Peyer's patch (tissue), 4 donors: ENCODE results near the gene KLHDC2. TPM values are rescaled to one million over a fixed set of nuclear protein-coding genes. Genes with fewer than 3 reads are reported as not detected.
"Not testable (repeated sequence)": the region's sequence is repeated elsewhere in the genome, so short reads cannot be mapped to it uniquely, and the experiment has no call there.

Source experiments
- DNase-seq, 3 donors: peaks; one replicate each; pipeline ENCODE4 v3.0.0-alpha.2; 2017 to 2019
- H3K27ac ChIP-seq, 4 donors: fragments of 200-600 bp; sonication (generic); one replicate each; pipeline ENCODE4 v1.5.1; 2016 to 2019
- H3K27me3 ChIP-seq, 2 donors: fragments of 200-600 bp; sonication (generic); one replicate each; pipeline ENCODE4 v1.5.1; 2019
- H3K36me3 ChIP-seq, 3 donors: fragments of 200-600 bp; sonication (generic); one replicate each; pipeline ENCODE4 v1.5.1; 2016 to 2019
- H3K4me1 ChIP-seq, 4 donors: fragments of 200-600 bp; sonication (generic); one replicate each; pipeline ENCODE4 v1.5.1; 2016 to 2019
- H3K4me3 ChIP-seq, 4 donors: fragments of 200-600 bp; sonication (generic); 1 replicate in 3 of 4; 2 replicates in 1 of 4; pipeline ENCODE4 v1.5.1; 2016 to 2019; ENCODE audit warnings: mild to moderate bottlenecking in 1 of 4
- H3K9me3 ChIP-seq, 4 donors: fragments of 200-600 bp; sonication (generic); one replicate each; pipeline ENCODE4 v1.5.1; 2016 to 2019; ENCODE audit warnings: mild to moderate bottlenecking in 1 of 4
- POLR2A ChIP-seq, 2 donors: fragments of 450-650 bp; IDR thresholded peaks; one replicate each; pipeline ENCODE4 v1.5.1; 2017; ENCODE audit warnings: antibody characterized with exemption in 2 of 2, mild to moderate bottlenecking in 2 of 2, moderate library complexity in 2 of 2
- total RNA-seq, 4 donors: library from RNA; depleted of rRNA; stranded (reverse); fragments of >200 nt; gene quantifications; one replicate each; pipeline ENCODE4 v1.1.0, GENCODE V29; 2016
- TF ChIP-seq, protein P1 (sequence below), 6 experiments: fragments of 450-650 bp in 4 of 6; fragments of 200-600 bp in 2 of 6; sonication (generic) in 1 of 6; IDR thresholded peaks; one replicate each; pipeline ENCODE4 v1.5.1; 2017 to 2019; ENCODE audit warnings: antibody characterized with exemption in 6 of 6, mild to moderate bottlenecking in 3 of 6, moderate library complexity in 1 of 6

Gene KLHDC2
- total RNA-seq, 4 donors from 2014 or later, result 73.4 to 135 (median 107) TPM

GRCh38 chr14:49767270-49767570, 733 bp upstream of the KLHDC2 start:
- H3K4me3 ChIP-seq, result peak overlapping the region; percentile 72 to 100 (median 92)
- H3K27ac ChIP-seq, result peak overlapping the region; percentile 96 to 98 (median 98)
- no peak for DNase-seq
- peaks cover 0 to under 1% (median 0%) of the 10 kb centered on the region in 3 donors for H3K36me3 ChIP-seq
- H3K27me3 ChIP-seq, result no peaks in the 10 kb centered on the region
- H3K4me1 ChIP-seq, result peaks cover 0 to 25% (median 12%) of the 10 kb centered on the region in 4 donors
- TF ChIP-seq POLR2A (IDR thresholded peaks at IDR 0.05), result no peak
- TF ChIP-seq, protein P1, sequence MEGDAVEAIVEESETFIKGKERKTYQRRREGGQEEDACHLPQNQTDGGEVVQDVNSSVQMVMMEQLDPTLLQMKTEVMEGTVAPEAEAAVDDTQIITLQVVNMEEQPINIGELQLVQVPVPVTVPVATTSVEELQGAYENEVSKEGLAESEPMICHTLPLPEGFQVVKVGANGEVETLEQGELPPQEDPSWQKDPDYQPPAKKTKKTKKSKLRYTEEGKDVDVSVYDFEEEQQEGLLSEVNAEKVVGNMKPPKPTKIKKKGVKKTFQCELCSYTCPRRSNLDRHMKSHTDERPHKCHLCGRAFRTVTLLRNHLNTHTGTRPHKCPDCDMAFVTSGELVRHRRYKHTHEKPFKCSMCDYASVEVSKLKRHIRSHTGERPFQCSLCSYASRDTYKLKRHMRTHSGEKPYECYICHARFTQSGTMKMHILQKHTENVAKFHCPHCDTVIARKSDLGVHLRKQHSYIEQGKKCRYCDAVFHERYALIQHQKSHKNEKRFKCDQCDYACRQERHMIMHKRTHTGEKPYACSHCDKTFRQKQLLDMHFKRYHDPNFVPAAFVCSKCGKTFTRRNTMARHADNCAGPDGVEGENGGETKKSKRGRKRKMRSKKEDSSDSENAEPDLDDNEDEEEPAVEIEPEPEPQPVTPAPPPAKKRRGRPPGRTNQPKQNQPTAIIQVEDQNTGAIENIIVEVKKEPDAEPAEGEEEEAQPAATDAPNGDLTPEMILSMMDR (IDR thresholded peaks at IDR 0.05), result peak in 1 of 6 experiments; percentile 7
- no peaks in the 10 kb centered on the region for H3K9me3 ChIP-seq

DNA sequence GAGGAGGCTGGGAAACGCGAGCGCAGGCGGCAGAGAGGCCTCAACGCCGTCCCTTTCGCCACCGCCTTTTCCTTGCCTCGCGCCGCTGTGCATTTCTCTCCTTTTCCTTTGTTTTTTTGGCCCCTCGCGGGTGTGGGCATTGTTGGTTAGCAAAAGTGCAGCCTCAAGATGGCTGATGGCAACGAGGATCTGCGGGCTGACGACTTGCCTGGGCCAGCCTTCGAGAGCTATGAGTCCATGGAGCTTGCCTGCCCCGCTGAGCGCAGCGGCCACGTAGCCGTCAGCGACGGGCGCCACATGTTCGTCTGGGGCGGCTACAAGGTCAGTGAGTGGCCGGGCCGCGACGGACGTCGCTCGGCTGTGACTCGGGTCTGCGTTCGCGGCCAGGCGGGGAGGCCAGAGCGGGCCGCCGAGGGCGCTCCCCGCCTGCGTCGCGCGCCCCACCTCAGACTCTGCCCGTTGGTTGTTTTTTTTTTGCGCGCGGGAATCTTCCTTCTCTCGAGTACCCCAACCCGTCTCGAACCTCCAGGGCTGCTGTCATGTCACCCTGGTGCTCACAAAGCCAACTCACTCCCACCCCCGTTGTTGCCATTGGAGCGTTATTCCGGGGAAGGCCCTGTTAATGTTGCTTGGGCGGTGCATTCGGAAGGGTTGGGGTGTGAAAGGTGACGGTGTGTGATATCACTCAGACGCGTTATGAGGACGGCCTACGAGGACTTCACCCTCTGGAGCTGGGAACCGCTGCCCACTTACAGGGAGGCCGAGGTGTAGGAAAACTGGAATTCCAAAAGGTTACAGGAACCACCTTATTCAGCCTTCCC, 558 bp downstream of the KLHDC2 start:
- peaks cover 0 to 25% (median 12%) of the 10 kb centered on the region in 4 donors for H3K4me1 ChIP-seq
- H3K27me3 ChIP-seq, result no peaks in the 10 kb centered on the region
- TF ChIP-seq, protein P1 (IDR thresholded peaks at IDR 0.05), result no peak
- peak; percentile 79 to 90 for TF ChIP-seq POLR2A (IDR thresholded peaks at IDR 0.05)

DNA sequence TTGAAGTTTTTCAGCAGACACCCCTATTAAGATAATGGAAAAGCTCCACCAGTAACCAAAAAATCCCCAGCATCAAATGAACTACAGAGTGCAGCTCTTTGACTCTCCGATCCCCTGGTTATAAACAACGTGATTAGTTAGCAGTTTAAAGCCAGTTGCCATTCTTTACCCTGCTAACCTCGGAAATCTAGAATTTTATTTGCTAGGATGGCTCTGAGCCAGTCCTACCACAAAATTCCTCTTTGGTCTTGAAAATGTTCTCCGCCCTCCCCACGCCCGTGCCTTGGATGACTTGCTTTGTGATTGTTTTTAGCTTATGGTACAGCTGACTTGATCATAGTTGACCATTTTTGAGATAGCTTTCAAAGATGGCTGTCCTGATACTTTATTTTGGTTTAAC, 1.2 kb downstream of the KLHDC2 start:
- no peak for DNase-seq
- peaks cover 0 to 25% (median 12%) of the 10 kb centered on the region in 4 donors for H3K4me1 ChIP-seq

More for the DNA sequence above, 558 bp downstream of the KLHDC2 start:
- Histone ChIP-seq H3K9me3 (no peaks in the 10 kb centered on the region), H3K27ac (peak overlapping the region; percentile 96 to 98 (median 98)), H3K36me3 (peaks cover 0 to 9% (median 0%) of the 10 kb centered on the region in 3 donors), H3K4me3 (peak overlapping the region; percentile 72 to 100 (median 92))
- DNase-seq, result peak; percentile 42 to 88 (median 84)

GRCh38 chr14:49769581-49770211, 1.7 kb downstream of the KLHDC2 start:
- peak overlapping the region in 3 of 4 donors; percentile 72 to 100 (median 92) for H3K4me3 ChIP-seq
- TF ChIP-seq, protein P1 (IDR thresholded peaks at IDR 0.05), result no peak
- TF ChIP-seq POLR2A (IDR thresholded peaks at IDR 0.05), result no peak
- H3K36me3 ChIP-seq, result peaks cover 0 to 17% (median 0%) of the 10 kb centered on the region in 3 donors
- H3K4me1 ChIP-seq, result peaks cover 0 to 25% (median 12%) of the 10 kb centered on the region in 4 donors
- no peaks in the 10 kb centered on the region for H3K27me3 ChIP-seq
- no peak for DNase-seq
- H3K9me3 ChIP-seq, result no peaks in the 10 kb centered on the region
- peak overlapping the region in 3 of 4 donors; percentile 96 to 98 (median 98) for H3K27ac ChIP-seq

More for the DNA sequence above, 1.2 kb downstream of the KLHDC2 start:
- TF ChIP-seq POLR2A (IDR thresholded peaks at IDR 0.05), result no peak
- TF ChIP-seq, protein P1 (IDR thresholded peaks at IDR 0.05), result no peak
- Histone ChIP-seq H3K27ac (peak overlapping the region; percentile 96 to 98 (median 98)), H3K36me3 (peaks cover 0 to 12% (median 0%) of the 10 kb centered on the region in 3 donors), H3K9me3 (no peaks in the 10 kb centered on the region), H3K4me3 (peak overlapping the region; percentile 72 to 100 (median 92)), H3K27me3 (no peaks in the 10 kb centered on the region)

DNA sequence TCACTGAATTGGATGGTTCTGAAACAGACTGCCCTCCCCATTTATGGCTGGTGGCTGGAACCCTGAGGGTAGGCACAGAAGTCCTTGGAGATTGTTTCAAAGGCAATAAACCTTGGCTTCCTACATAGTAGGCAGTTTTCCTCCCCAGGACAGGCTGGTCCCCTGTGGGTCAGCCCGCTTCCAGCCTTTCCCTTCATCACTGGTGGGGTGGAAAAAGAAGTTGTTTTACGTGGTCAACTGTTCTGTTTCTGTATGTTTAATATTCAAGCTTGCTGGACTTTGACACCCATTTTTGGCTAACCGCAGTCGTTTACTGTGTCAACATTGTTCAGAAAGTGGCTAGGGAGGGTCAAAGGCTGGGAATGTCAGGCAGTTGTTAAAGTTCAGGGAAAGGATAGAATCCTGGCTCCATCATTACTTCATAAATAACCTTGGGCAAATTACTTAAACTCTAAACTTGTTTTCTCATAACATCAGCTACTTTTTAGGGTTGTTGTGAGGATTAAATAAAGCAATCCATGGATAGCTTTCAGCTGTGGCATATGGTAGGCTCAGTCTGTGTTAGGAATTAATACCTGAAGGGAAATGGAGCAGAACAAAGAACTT, 2.4 kb downstream of the KLHDC2 start:
- peak in 2 of 3 donors; percentile 62 to 74 for DNase-seq
- Histone ChIP-seq H3K27ac (peak overlapping the region in 3 of 4 donors; percentile 96 to 98 (median 98)), H3K4me1 (peaks cover 0 to 25% (median 12%) of the 10 kb centered on the region in 4 donors), H3K27me3 (no peaks in the 10 kb centered on the region), H3K4me3 (peak overlapping the region in 2 of 4 donors; percentile 72 to 100), H3K36me3 (peaks cover 0 to 23% (median 0%) of the 10 kb centered on the region in 3 donors), H3K9me3 (no peaks in the 10 kb centered on the region)
- TF ChIP-seq, protein P1 (IDR thresholded peaks at IDR 0.05), result no peak
- peak in 1 of 2 donors; percentile 58 for TF ChIP-seq POLR2A (IDR thresholded peaks at IDR 0.05)

- H3K9me3 ChIP-seq, H3K27me3 ChIP-seq, DNase-seq, H3K27ac ChIP-seq, H3K4me3 ChIP-seq: not testable (repeated sequence)
- Histone ChIP-seq H3K4me1 (peaks cover 0 to 25% (median 12%) of the 10 kb centered on the region in 4 donors), H3K36me3 (peaks cover 0 to 34% (median 0%) of the 10 kb centered on the region in 3 donors)
Observed at GRCh38 chr14:49771691-49772090, 3.7 kb downstream of the KLHDC2 start.
